Measurements from ENCODE around the gene ZNF333. TPM values are rescaled to one million over a fixed set of nuclear protein-coding genes. Genes with fewer than 3 reads are reported as not detected.

ZNF333 gene
- 7.9 and 10.4 TPM in 2 replicates for total RNA-seq (2014; rRNA removed; shearing (Covaris generic))

DNA sequence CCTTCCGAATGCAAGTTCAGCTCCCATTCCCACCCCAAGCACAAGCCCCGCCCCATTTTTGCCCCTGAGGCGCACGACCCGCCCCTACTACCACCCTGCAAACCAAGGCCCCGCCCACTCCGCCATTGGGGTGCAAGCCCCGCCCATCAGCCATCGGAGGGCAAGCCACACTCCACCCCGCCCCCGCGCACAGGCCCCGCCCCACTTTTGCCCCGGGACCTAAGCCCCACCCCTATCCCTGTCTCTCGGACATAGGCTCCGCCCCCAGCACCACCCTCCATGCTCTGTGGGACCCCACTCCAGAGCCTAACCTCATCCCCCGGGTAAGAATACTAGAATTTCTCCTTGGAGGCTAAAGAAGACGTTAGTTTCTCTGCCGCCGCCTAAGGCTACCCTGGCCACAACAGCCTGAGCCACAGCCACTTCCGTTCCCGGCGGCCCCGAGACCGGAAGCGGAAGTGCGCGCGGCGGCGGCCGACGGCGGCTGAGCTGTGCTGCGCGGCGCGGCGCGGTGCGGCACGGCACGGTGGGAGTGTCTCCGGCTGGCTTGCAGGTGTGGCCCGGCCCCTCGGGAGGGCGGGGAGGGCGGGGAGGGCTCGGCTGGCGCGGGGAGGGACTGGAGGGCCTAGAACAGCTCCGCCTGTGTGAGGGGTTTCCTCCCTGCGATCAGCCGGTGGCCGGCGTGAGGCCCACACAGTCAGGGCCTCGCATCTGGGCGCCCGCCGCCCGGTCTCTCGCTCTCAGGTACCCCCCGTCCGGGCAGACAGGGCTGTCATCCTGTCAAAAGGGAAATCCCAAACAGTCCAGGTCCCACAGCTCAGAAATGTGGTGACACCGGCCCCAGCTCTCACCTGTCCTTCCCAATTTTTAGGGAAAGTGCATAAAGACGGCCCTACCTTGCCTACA is at the start of gene ZNF333:
Gene ZNF333 (plus strand): TSS at position 451 of the 906 bp plus-strand sequence. CDS start 3,444 bp downstream, outside the sequence.
- peak; percentile 85 for DNase-seq (ENCODE audit: low read depth)

GRCh38 chr19:14648506-14648905 is 41.3 kb upstream of the ZNF333 start:
- DNase-seq (ENCODE audit: low read depth), result no peak

- DNase-seq (ENCODE audit: low read depth), result no peak
Measured at GRCh38 chr19:14649020-14649419, 40.8 kb upstream of the ZNF333 start.

DNA sequence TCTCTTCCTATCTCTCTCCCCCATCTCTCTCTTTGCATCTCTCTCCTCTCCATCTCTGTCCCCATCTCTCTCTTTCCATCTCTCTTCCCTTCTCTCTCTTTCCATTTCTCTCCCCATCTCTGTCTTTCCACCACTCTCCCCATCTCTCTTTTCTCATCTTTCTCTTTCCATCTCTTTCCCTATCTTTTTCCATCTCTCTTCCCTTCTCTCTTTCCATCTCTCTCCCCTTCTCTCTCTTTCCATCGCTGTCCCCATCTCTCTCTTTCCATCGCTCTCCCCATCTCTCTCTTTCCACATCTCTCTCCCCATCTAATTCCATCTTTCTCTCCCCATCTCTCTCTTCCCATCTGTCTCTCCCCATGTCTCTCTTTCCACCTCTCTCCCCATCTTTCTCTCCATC is 39.7 kb upstream of the ZNF333 start:
- DNase-seq (ENCODE audit: low read depth), result no peak

DNA sequence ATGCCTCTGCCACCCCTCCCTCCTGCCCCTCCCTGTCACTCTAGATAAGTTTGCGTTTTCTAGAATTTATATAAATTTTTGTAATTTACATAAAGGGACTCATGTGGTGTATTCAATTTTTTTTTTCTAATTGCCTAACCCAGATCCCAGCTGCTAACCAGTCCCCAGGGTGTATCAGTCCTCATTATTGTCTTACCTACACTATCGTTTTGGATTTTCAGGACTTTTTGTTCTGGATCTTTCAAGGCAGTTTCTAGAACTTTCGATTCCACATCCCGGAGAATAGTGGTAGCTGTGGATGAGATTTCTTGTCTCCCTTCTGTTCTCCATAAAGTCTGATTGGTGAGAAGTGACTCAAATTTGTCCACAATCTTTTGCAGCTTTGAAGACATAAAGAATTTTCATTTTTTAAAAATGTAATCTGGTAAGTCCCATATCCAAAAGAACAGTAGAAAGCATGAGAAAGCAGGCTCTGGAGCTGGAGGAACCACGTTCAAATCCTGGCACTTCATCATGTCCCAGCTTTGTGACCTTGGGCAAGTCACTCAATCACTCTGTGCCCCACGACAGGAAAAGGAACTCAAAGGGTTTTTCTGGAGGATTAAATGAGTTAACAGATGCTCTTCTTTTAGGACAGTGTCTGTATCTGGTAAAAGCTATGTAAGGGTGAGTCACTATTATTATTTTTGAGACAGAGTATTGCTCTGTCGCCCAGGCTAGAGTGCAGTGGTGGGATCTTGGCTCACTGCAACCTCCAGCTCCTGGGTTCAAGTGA is 34.9 kb upstream of the ZNF333 start:
- no peak for DNase-seq (ENCODE audit: low read depth)

DNA sequence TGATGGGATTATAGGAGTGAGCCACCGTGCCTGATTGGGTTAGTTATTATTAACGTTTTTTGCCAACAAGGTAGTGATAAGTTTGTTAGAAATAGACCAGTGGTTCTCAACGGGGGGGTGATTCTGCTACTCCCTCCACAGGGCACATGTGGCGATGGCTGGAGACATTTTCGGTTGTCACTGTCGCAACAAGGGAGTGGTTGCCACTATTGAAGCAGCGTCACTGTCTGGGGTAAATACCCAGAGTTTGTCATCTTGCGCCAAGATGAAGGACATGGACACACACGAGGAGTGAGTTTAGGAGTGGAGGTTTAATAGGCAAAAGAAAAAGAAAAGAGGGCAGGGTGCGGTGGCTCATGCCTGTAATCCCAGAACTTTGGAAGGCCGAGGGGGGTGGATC is 34.1 kb upstream of the ZNF333 start:
- no peak for DNase-seq (ENCODE audit: low read depth)

- DNase-seq (ENCODE audit: low read depth), result no peak
Measured at GRCh38 chr19:14659874-14660489, 29.9 kb upstream of the ZNF333 start.

- DNase-seq (ENCODE audit: low read depth), result no peak
Measured at GRCh38 chr19:14661372-14661924, 28.4 kb upstream of the ZNF333 start.

GRCh38 chr19:14669940-14670339 is 19.9 kb upstream of the ZNF333 start:
- no peak for DNase-seq (ENCODE audit: low read depth)

DNA sequence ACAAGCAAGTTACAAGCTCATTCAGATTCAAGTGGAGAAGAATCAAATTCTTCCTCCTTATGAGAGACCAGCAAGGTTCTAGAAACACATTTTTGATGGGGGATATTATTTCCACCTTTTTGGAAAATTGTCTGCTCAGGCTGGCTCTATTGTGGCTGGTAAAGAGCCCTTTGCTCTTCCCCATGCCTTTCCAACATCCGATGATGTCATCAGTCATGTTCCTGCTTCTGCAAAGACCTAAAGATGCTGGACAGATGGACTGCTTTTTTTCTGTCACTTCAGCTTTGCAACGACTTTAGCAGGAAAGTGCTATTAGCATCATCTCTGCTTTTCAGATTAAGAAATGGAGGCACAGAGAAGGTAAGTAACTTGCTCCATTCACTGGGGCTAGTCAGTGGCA is 19.4 kb upstream of the ZNF333 start:
- DNase-seq (ENCODE audit: low read depth), result no peak

- no peak for DNase-seq (ENCODE audit: low read depth)
Measured at GRCh38 chr19:14672188-14672872, 17.5 kb upstream of the ZNF333 start.

DNA sequence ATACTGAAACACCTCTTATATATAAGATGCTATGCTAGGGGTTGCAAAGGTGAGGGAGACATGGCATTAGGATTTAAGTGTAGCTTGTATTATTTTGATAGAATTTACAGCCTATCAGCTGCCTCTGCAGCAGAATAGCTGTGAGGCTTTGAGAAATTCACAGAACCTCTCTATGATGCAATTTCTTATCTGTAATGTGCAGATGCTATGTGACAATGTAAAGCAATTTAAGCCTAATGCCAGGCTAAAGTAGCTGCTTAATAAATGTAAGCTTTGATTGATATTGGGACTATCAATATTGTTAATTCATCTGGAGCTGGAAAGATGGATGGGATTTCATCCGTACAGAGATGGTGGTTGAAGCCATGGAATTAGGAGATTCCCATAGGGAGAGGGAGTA is 16.8 kb upstream of the ZNF333 start:
- DNase-seq (ENCODE audit: low read depth), result no peak

DNA sequence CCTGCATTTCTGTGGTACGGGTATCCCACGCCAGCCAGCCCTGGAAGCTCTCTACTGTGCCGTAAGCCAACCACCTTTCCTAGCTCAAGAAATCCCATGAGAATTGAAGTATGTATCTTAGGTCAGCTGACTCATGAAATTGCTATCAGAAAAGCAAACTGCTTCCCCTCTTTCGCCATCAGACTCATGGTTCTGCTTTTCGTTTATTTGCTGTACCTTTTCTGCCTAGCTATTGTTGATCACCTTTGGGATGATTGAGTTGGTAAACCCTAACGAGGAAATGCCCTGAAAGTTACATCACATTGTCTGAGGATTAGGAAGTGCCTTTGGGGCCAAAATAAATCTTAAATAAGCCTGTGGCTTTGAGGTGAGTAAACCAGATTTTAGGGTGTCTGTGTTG is 15.1 kb upstream of the ZNF333 start, which contains the start of gene ADGRE3:
Gene ADGRE3 (minus strand): TSS at position 81 of the 400 bp plus-strand sequence. CDS start 74 bp downstream, at position 7.
- DNase-seq (ENCODE audit: low read depth), result no peak

- DNase-seq (ENCODE audit: low read depth), result no peak
Measured at GRCh38 chr19:14676762-14677161, 13.1 kb upstream of the ZNF333 start.

GRCh38 chr19:14677464-14677863 is 12.4 kb upstream of the ZNF333 start:
- DNase-seq (ENCODE audit: low read depth), result no peak

GRCh38 chr19:14678199-14678598 is 11.6 kb upstream of the ZNF333 start:
- DNase-seq (ENCODE audit: low read depth), result no peak

- DNase-seq (ENCODE audit: low read depth), result no peak
Measured at GRCh38 chr19:14682084-14682483, 7.8 kb upstream of the ZNF333 start.

GRCh38 chr19:14683439-14683838 is 6.4 kb upstream of the ZNF333 start:
- DNase-seq (ENCODE audit: low read depth), result no peak

GRCh38 chr19:14686411-14686810 is 3.4 kb upstream of the ZNF333 start:
- DNase-seq (ENCODE audit: low read depth), result peak; percentile 31

GRCh38 chr19:14694641-14695266 is 4.9 kb downstream of the ZNF333 start:
- DNase-seq (ENCODE audit: low read depth), result no peak

DNA sequence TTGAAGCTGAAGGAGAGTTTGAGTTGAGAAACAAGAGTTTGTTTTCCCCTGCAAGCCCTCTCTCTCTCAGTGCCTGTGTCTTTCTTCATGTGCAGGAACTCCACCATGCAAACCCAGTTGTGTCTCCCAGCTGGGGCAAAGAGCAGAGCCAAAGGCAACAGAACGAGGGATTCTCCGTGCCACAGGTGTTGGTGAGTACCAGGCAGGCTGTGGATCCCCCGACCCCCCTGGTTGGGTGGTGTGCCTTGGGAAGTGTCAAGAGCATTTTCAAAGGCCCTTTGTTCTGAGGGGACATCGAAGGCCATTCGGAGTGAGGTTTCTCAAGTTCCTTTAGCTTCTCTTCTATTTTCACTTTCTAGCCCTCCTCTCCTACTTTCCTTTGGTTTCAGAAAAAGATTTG is 5.6 kb downstream of the ZNF333 start:
- no peak for DNase-seq (ENCODE audit: low read depth)
